Measurements from ENCODE around the gene SLC25A41. TPM values are rescaled to one million over a fixed set of nuclear protein-coding genes. Genes with fewer than 3 reads are reported as not detected.

Gene SLC25A41
- total RNA-seq: not detected

- Mint-ChIP-seq H3K27ac (no peak within 1 kb of the TSS), H3K4me3 (no peak within 1 kb of the TSS), H3K9me3 (no peaks in the 10 kb centered on the region), H3K36me3 (no peaks in the 10 kb centered on the region), H3K4me1 (ENCODE audit: low read depth in 2 of 2) (peaks cover 0 to 3% of the 10 kb centered on the region in 2 donors), H3K27me3 (peaks cover 0 to 3% of the 10 kb centered on the region in 2 donors)
- ATAC-seq (no peak), DNase-seq (ENCODE audit: low spot score) (no peak)
Measured at GRCh38 chr19:6433663-6434062, at the start of gene SLC25A41. Gene SLC25A41 (minus strand): TSS chr19:6433763. CDS start chr19:6433693, 70 bp downstream.

GRCh38 chr19:6483235-6483634, 49.7 kb upstream of the SLC25A41 start:
- peak overlapping the region; percentile 96 to 98 for H3K27ac Mint-ChIP-seq
- H3K9me3 Mint-ChIP-seq: no peaks in the 10 kb centered on the region
- DNase-seq (ENCODE audit: low spot score) (no peak), ATAC-seq (no peak)
- no peak overlapping the region for H3K4me3 Mint-ChIP-seq
- peaks cover 22 to 30% of the 10 kb centered on the region in 2 donors for H3K4me1 Mint-ChIP-seq (ENCODE audit: low read depth in 2 of 2)
- H3K27me3 Mint-ChIP-seq: no peaks in the 10 kb centered on the region
- H3K36me3 Mint-ChIP-seq: no peaks in the 10 kb centered on the region

GRCh38 chr19:6482343-6482686, 48.8 kb upstream of the SLC25A41 start:
- no peak for DNase-seq (ENCODE audit: low spot score)
- Mint-ChIP-seq H3K4me3 (peak overlapping the region; percentile 92), H3K36me3 (no peaks in the 10 kb centered on the region), H3K27ac (peak overlapping the region; percentile 96 to 98), H3K9me3 (no peaks in the 10 kb centered on the region), H3K4me1 (ENCODE audit: low read depth in 2 of 2) (peaks cover 22 to 30% of the 10 kb centered on the region in 2 donors), H3K27me3 (no peaks in the 10 kb centered on the region)
- ATAC-seq: no peak

GRCh38 chr19:6481541-6482342, 48.2 kb upstream of the SLC25A41 start, which contains the start of gene DENND1C:
Gene DENND1C (minus strand): TSS chr19:6481787. CDS start chr19:6481695, 92 bp downstream.
- Mint-ChIP-seq H3K4me1 (ENCODE audit: low read depth in 2 of 2) (peaks cover 22 to 30% of the 10 kb centered on the region in 2 donors), H3K27ac (peak within 1 kb of the TSS; percentile 96 to 98), H3K27me3 (no peaks in the 10 kb centered on the region), H3K36me3 (no peaks in the 10 kb centered on the region), H3K4me3 (peak within 1 kb of the TSS; percentile 92), H3K9me3 (no peaks in the 10 kb centered on the region)
- ATAC-seq: peak; percentile 91 to 96
- peak; percentile 83 for DNase-seq (ENCODE audit: low spot score)

GRCh38 chr19:6480848-6481415, 47.4 kb upstream of the SLC25A41 start:
- ATAC-seq: peak in 1 of 2 donors; percentile 32
- no peaks in the 10 kb centered on the region for H3K9me3 Mint-ChIP-seq
- H3K27me3 Mint-ChIP-seq: no peaks in the 10 kb centered on the region
- H3K4me1 Mint-ChIP-seq (ENCODE audit: low read depth in 2 of 2): peaks cover 22 to 30% of the 10 kb centered on the region in 2 donors
- no peak for DNase-seq (ENCODE audit: low spot score)
- no peaks in the 10 kb centered on the region for H3K36me3 Mint-ChIP-seq
- peak overlapping the region; percentile 96 to 98 for H3K27ac Mint-ChIP-seq
- peak overlapping the region; percentile 92 for H3K4me3 Mint-ChIP-seq

- peak overlapping the region; percentile 92 for H3K4me3 Mint-ChIP-seq
- DNase-seq (ENCODE audit: low spot score) (no peak), ATAC-seq (no peak)
- no peaks in the 10 kb centered on the region for H3K36me3 Mint-ChIP-seq
- H3K9me3 Mint-ChIP-seq: no peaks in the 10 kb centered on the region
- H3K27me3 Mint-ChIP-seq: no peaks in the 10 kb centered on the region
- H3K27ac Mint-ChIP-seq: peak overlapping the region; percentile 96 to 98
- peaks cover 22 to 30% of the 10 kb centered on the region in 2 donors for H3K4me1 Mint-ChIP-seq (ENCODE audit: low read depth in 2 of 2)
Measured at GRCh38 chr19:6479836-6480398, 46.4 kb upstream of the SLC25A41 start.

- H3K27ac Mint-ChIP-seq: no peak overlapping the region
- peaks cover 22 to 30% of the 10 kb centered on the region in 2 donors for H3K4me1 Mint-ChIP-seq (ENCODE audit: low read depth in 2 of 2)
- no peaks in the 10 kb centered on the region for H3K27me3 Mint-ChIP-seq
- DNase-seq (ENCODE audit: low spot score) (no peak), ATAC-seq (no peak)
- no peaks in the 10 kb centered on the region for H3K36me3 Mint-ChIP-seq
- H3K9me3 Mint-ChIP-seq: no peaks in the 10 kb centered on the region
- no peak overlapping the region for H3K4me3 Mint-ChIP-seq
Measured at GRCh38 chr19:6478815-6479214, 45.3 kb upstream of the SLC25A41 start.

- H3K27me3 Mint-ChIP-seq: no peaks in the 10 kb centered on the region
- H3K27ac Mint-ChIP-seq: no peak overlapping the region
- ATAC-seq (no peak), DNase-seq (ENCODE audit: low spot score) (no peak)
- H3K4me1 Mint-ChIP-seq (ENCODE audit: low read depth in 2 of 2): peaks cover 18% of the 10 kb centered on the region in 2 donors
- no peak overlapping the region for H3K4me3 Mint-ChIP-seq
- H3K36me3 Mint-ChIP-seq: no peaks in the 10 kb centered on the region
- H3K9me3 Mint-ChIP-seq: no peaks in the 10 kb centered on the region
Measured at GRCh38 chr19:6476896-6477431, 43.4 kb upstream of the SLC25A41 start.

- ATAC-seq: peak; percentile 86 to 90
- Mint-ChIP-seq H3K27me3 (no peaks in the 10 kb centered on the region), H3K9me3 (no peaks in the 10 kb centered on the region), H3K4me1 (ENCODE audit: low read depth in 2 of 2) (peaks cover 14 to 15% of the 10 kb centered on the region in 2 donors), H3K27ac (no peak overlapping the region), H3K4me3 (no peak overlapping the region), H3K36me3 (no peaks in the 10 kb centered on the region)
- DNase-seq (ENCODE audit: low spot score): no peak
Measured at GRCh38 chr19:6476155-6476895, 42.8 kb upstream of the SLC25A41 start.

GRCh38 chr19:6475321-6476108, 42.0 kb upstream of the SLC25A41 start:
- H3K27ac Mint-ChIP-seq: no peak overlapping the region
- DNase-seq (ENCODE audit: low spot score): no peak
- ATAC-seq: no peak

GRCh38 chr19:6473647-6474046, 40.1 kb upstream of the SLC25A41 start:
- Mint-ChIP-seq H3K9me3 (no peaks in the 10 kb centered on the region), H3K27me3 (no peaks in the 10 kb centered on the region), H3K4me1 (ENCODE audit: low read depth in 2 of 2) (no peaks in the 10 kb centered on the region), H3K36me3 (no peaks in the 10 kb centered on the region), H3K27ac (no peak overlapping the region), H3K4me3 (no peak overlapping the region)
- ATAC-seq (no peak), DNase-seq (ENCODE audit: low spot score) (no peak)

More at GRCh38 chr19:6475321-6476108, 42.0 kb upstream of the SLC25A41 start:
- no peaks in the 10 kb centered on the region for H3K9me3 Mint-ChIP-seq
- H3K36me3 Mint-ChIP-seq: no peaks in the 10 kb centered on the region
- no peak overlapping the region for H3K4me3 Mint-ChIP-seq
- H3K27me3 Mint-ChIP-seq: no peaks in the 10 kb centered on the region
- peaks cover 7 to 8% of the 10 kb centered on the region in 2 donors for H3K4me1 Mint-ChIP-seq (ENCODE audit: low read depth in 2 of 2)

- no peak for DNase-seq (ENCODE audit: low spot score)
- Mint-ChIP-seq H3K27me3 (no peaks in the 10 kb centered on the region), H3K4me1 (ENCODE audit: low read depth in 2 of 2) (no peaks in the 10 kb centered on the region), H3K27ac (no peak overlapping the region), H3K36me3 (no peaks in the 10 kb centered on the region), H3K4me3 (no peak overlapping the region), H3K9me3 (no peaks in the 10 kb centered on the region)
- no peak for ATAC-seq
Measured at GRCh38 chr19:6472713-6473112, 39.1 kb upstream of the SLC25A41 start.

GRCh38 chr19:6471076-6471475, 37.5 kb upstream of the SLC25A41 start:
- Mint-ChIP-seq H3K9me3 (no peaks in the 10 kb centered on the region), H3K27ac (no peak overlapping the region), H3K36me3 (no peaks in the 10 kb centered on the region), H3K4me1 (ENCODE audit: low read depth in 2 of 2) (no peaks in the 10 kb centered on the region), H3K4me3 (no peak overlapping the region), H3K27me3 (no peaks in the 10 kb centered on the region)
- no peak for DNase-seq (ENCODE audit: low spot score)
- no peak for ATAC-seq

All from natural killer cell treated with Interleukin-12 subunit alpha and Interleukin-12 subunit beta and Interleukin-15 and Interleukin-18, amount 100 ng/mL, for 72 hours (primary cell).